Measurements from ENCODE around the gene IGHMBP2. TPM values are rescaled to one million over a fixed set of nuclear protein-coding genes. Genes with fewer than 3 reads are reported as not detected.

Gene IGHMBP2
- total RNA-seq, 1 donor: 15.5 TPM

GRCh38 chr11:68929135-68929534, 25.4 kb downstream of the IGHMBP2 start:
- peaks cover 24% of the 10 kb centered on the region for H3K4me1 ChIP-seq (ENCODE audit: insufficient read depth, low read length)
- H3K4me3 ChIP-seq (ENCODE audit: low read length): no peak overlapping the region
- peaks cover 8% of the 10 kb centered on the region for H3K9me3 ChIP-seq (ENCODE audit: low read depth, low read length)
- no peaks in the 10 kb centered on the region for H3K27me3 ChIP-seq (ENCODE audit: insufficient read depth, low read length)

- Histone ChIP-seq H3K9me3 (ENCODE audit: low read depth, low read length) (peaks cover 8% of the 10 kb centered on the region), H3K4me3 (ENCODE audit: low read length) (no peak overlapping the region), H3K27me3 (ENCODE audit: insufficient read depth, low read length) (no peaks in the 10 kb centered on the region), H3K4me1 (ENCODE audit: insufficient read depth, low read length) (peaks cover 24% of the 10 kb centered on the region)
Measured at GRCh38 chr11:68929706-68930570, 26.2 kb downstream of the IGHMBP2 start.

GRCh38 chr11:68930991-68931855, 27.5 kb downstream of the IGHMBP2 start:
- H3K27me3 ChIP-seq (ENCODE audit: insufficient read depth, low read length): no peaks in the 10 kb centered on the region
- no peaks in the 10 kb centered on the region for H3K9me3 ChIP-seq (ENCODE audit: low read depth, low read length)
- no peak overlapping the region for H3K4me3 ChIP-seq (ENCODE audit: low read length)
- H3K4me1 ChIP-seq (ENCODE audit: insufficient read depth, low read length): peaks cover 24% of the 10 kb centered on the region

- no peaks in the 10 kb centered on the region for H3K27me3 ChIP-seq (ENCODE audit: insufficient read depth, low read length)
- H3K4me3 ChIP-seq (ENCODE audit: low read length): no peak overlapping the region
- H3K9me3 ChIP-seq (ENCODE audit: low read depth, low read length): no peaks in the 10 kb centered on the region
Measured at GRCh38 chr11:68931911-68932310, 28.2 kb downstream of the IGHMBP2 start.

GRCh38 chr11:68932358-68932757, 28.7 kb downstream of the IGHMBP2 start:
- no peaks in the 10 kb centered on the region for H3K27me3 ChIP-seq (ENCODE audit: insufficient read depth, low read length)
- no peak overlapping the region for H3K4me3 ChIP-seq (ENCODE audit: low read length)
- H3K9me3 ChIP-seq (ENCODE audit: low read depth, low read length): no peaks in the 10 kb centered on the region
- peaks cover 16% of the 10 kb centered on the region for H3K4me1 ChIP-seq (ENCODE audit: insufficient read depth, low read length)

More at GRCh38 chr11:68931911-68932310, 28.2 kb downstream of the IGHMBP2 start:
- H3K4me1 ChIP-seq (ENCODE audit: insufficient read depth, low read length): peaks cover 21% of the 10 kb centered on the region

- Histone ChIP-seq H3K4me3 (ENCODE audit: low read length) (no peak overlapping the region), H3K4me1 (ENCODE audit: insufficient read depth, low read length) (peaks cover 9% of the 10 kb centered on the region), H3K27me3 (ENCODE audit: insufficient read depth, low read length) (no peaks in the 10 kb centered on the region), H3K9me3 (ENCODE audit: low read depth, low read length) (no peaks in the 10 kb centered on the region)
Measured at GRCh38 chr11:68932933-68933577, 29.4 kb downstream of the IGHMBP2 start.

- Histone ChIP-seq H3K4me3 (ENCODE audit: low read length) (no peak overlapping the region), H3K4me1 (ENCODE audit: insufficient read depth, low read length) (peaks cover 2% of the 10 kb centered on the region), H3K27me3 (ENCODE audit: insufficient read depth, low read length) (no peaks in the 10 kb centered on the region), H3K9me3 (ENCODE audit: low read depth, low read length) (no peaks in the 10 kb centered on the region)
Measured at GRCh38 chr11:68933605-68934320, 30.1 kb downstream of the IGHMBP2 start.

GRCh38 chr11:68934321-68934645, 30.6 kb downstream of the IGHMBP2 start:
- no peak overlapping the region for H3K4me3 ChIP-seq (ENCODE audit: low read length)
- no peaks in the 10 kb centered on the region for H3K9me3 ChIP-seq (ENCODE audit: low read depth, low read length)
- H3K4me1 ChIP-seq (ENCODE audit: insufficient read depth, low read length): no peaks in the 10 kb centered on the region
- no peaks in the 10 kb centered on the region for H3K27me3 ChIP-seq (ENCODE audit: insufficient read depth, low read length)

- no peaks in the 10 kb centered on the region for H3K4me1 ChIP-seq (ENCODE audit: insufficient read depth, low read length)
- no peaks in the 10 kb centered on the region for H3K9me3 ChIP-seq (ENCODE audit: low read depth, low read length)
- H3K27me3 ChIP-seq (ENCODE audit: insufficient read depth, low read length): no peaks in the 10 kb centered on the region
- H3K4me3 ChIP-seq (ENCODE audit: low read length): no peak overlapping the region
Measured at GRCh38 chr11:68934666-68935065, 31.0 kb downstream of the IGHMBP2 start.

GRCh38 chr11:68935066-68935465, 31.4 kb downstream of the IGHMBP2 start:
- H3K4me3 ChIP-seq (ENCODE audit: low read length): no peak overlapping the region
- H3K4me1 ChIP-seq (ENCODE audit: insufficient read depth, low read length): no peaks in the 10 kb centered on the region
- H3K9me3 ChIP-seq (ENCODE audit: low read depth, low read length): no peaks in the 10 kb centered on the region

GRCh38 chr11:68935516-68936357, 32.0 kb downstream of the IGHMBP2 start:
- H3K4me1 ChIP-seq (ENCODE audit: insufficient read depth, low read length): no peaks in the 10 kb centered on the region
- H3K4me3 ChIP-seq (ENCODE audit: low read length): no peak overlapping the region
- H3K27me3 ChIP-seq (ENCODE audit: insufficient read depth, low read length): no peaks in the 10 kb centered on the region
- H3K9me3 ChIP-seq (ENCODE audit: low read depth, low read length): no peaks in the 10 kb centered on the region

More at GRCh38 chr11:68935066-68935465, 31.4 kb downstream of the IGHMBP2 start:
- H3K27me3 ChIP-seq (ENCODE audit: insufficient read depth, low read length): no peaks in the 10 kb centered on the region

GRCh38 chr11:68936358-68936636, 32.6 kb downstream of the IGHMBP2 start:
- no peaks in the 10 kb centered on the region for H3K9me3 ChIP-seq (ENCODE audit: low read depth, low read length)
- no peaks in the 10 kb centered on the region for H3K4me1 ChIP-seq (ENCODE audit: insufficient read depth, low read length)
- no peak overlapping the region for H3K4me3 ChIP-seq (ENCODE audit: low read length)
- H3K27me3 ChIP-seq (ENCODE audit: insufficient read depth, low read length): no peaks in the 10 kb centered on the region

- Histone ChIP-seq H3K4me3 (ENCODE audit: low read length) (no peak overlapping the region), H3K4me1 (ENCODE audit: insufficient read depth, low read length) (no peaks in the 10 kb centered on the region), H3K9me3 (ENCODE audit: low read depth, low read length) (no peaks in the 10 kb centered on the region), H3K27me3 (ENCODE audit: insufficient read depth, low read length) (no peaks in the 10 kb centered on the region)
Measured at GRCh38 chr11:68936676-68937620, 33.3 kb downstream of the IGHMBP2 start.

All from mononuclear cell (primary cell).